Middle frontal gyrus (tissue), 1 donor: ENCODE results near the gene PACSIN1.

Experiments used
- DNase-seq: peaks from one replicate; pipeline ENCODE4 v3.0.0-alpha.2; 2015; ENCODE audit warnings: low spot score; ENCODE audit errors: extremely low spot score

PACSIN1 gene

DNA sequence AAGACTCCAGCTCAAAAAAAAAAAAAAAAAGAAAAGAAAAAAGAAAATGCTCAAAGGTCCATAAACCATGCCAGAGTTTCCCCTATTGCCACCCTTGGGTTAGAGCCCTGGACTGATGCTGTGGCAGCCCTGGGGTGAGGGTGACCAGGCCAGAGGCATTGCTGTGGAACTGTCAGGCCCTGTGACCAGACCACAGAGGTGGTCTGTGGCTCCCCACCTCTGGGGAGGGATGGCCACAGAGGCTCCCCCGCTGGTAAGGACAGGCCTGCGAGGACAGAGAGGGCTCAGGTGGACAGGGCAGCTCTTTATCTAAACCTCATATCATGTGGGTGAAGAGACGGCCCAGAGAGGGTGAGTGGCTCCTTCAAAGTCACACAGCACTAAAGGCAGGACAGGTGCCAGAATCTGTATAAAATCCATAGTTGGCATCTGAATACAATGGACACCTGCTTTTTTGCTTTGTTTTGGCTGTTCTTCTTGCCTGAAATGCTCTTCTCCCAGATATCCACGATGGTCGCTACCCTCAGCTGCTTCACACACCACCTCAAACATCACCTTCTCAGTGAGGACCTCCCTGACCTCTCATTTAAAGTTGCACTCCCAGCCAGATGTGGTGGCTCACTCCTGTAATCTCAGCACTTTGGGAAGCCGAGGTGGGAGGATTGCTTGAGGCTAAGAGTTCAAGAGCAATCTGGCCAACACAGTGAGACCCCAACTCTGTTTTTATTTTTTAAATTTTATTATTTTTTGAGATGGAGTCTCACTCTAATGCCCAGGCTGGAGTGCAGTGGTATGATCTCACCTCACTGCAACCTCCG is 112.8 kb downstream of the PACSIN1 start:
- DNase-seq = no peak

DNA sequence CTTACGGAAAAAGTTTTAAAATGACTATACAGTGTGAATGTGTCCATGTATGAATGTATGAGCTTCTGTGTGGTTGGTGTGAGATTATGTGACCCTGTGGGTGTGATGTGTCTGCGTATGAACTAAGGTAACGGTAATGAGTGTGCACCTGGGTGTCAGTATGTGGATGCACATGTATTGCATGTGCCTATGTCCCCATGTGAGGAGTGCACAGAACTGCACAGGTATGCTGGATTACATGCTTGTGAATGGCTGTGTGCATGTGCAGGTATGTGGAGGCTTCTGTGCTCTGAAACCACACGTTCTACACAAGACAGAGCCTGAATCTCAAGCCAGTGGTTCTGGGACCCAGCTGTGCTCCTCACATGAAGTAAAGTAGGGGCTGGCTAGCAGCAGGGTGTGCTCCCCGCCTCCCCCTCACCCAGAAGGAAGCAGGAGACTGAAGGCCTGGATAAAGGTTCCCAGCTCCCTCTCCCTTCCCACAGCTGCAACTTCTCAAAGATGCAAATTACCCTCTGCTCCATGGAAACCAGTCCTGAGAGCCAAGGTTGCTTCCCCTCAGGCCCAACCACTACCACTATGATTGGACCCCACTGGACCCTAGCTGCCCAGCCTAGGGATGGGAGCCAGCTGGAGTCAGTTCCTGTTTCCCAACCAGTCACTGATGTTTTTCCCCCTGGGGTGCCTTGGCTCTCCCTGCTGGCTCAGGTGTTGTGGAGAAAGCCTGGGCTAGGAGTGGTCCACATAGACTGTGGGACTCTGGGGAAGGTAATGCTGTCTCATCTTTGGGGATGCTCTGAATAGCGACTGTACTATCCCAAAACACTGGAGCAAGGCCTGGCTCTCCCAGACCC is 115.1 kb downstream of the PACSIN1 start:
- DNase-seq = no peak

DNA sequence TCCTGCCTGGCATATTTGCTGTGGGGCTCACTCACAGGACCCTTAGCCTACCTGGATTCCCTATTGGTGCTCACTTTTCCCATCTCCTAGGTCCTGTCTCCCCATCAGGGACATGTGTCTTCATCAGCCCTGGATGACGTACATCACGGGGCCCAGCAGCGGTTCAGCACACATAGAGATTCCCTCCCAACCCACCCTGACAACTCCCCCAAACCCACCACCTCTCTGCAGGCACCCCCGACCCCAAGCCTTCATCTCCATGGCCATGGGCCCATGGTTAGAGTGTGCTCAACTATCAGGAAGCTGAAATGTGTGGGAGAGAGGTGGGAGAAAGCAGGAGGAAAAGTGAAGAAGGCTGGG is 115.7 kb downstream of the PACSIN1 start:
- no peak for DNase-seq

DNA sequence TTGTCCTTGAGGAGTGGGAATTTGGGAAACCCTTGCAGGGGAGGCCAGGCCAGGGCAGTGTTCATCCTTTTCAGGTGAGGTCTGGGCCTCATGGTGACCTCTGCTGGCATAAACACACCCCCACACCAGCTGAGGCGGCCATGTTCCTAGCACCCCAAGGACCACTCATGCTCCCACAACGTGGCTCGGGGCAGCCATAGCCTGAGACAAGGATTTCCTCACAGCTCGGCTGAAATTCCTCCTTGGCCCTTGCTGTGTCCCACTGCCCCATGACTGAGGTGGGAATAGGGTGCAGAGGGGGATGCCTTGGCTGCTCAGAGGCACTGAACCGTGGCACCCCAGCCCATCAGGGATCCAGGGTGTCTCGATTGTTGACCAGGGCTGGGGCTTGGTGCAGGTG is 117.6 kb downstream of the PACSIN1 start:
- DNase-seq = no peak

DNA sequence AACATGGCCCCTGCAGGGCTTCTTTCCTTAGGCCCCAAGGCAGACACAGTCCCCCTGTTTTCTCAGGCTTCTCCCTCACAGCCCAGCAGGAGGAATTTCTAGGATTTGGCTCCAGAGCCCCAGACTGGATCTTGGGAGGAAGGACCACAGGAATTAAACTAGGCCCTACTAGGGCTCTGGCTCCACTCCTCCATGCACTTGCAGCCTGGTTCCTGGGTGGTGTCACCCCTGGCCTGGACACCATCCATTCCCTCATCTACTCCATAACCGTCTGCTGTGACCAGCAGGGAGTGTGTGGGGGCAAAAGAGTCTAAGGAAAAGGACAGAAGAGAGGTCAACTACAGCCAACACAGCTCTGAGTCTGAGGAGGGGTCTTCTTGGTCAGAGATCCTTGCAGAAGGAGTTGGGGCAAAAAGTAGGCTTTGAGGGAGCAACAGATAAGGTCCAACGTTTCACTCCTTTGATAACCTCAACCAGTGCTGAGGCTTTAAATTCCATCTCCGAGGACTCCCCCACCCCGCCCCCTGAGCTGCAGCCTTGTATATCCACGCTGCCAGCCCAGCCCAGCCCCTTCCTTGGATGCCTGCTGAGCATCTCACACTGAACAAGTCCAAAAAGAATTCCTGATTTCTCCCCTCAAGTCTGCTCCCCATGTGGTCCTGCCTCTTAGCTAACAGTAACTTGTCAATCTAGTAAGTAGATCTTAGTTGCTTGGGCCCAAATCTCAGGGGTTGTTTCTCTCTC is 118.2 kb downstream of the PACSIN1 start:
- no peak for DNase-seq

DNA sequence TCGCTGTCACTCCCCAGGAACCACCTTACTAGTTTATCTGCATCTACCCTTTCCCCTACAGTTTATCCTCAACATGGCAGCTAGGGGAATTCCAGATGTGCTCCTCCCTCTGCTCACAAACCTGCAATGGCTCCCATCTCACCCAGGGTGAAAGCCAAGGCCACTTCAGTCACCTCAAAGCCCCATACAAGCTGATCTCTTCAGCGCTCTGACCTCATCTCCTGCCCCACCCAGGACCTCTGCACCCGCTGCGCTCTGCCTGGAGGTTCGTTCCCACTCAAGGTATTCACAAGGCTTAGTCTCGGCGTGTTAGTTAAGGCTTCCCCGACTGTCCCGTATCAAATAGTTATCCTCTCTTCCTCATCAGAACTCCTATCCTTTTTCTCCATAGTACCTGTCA is 118.8 kb downstream of the PACSIN1 start:
- DNase-seq = no peak
